K562 (cell line): ENCODE measurements around the gene DHPS. TPM values are rescaled to one million over a fixed set of nuclear protein-coding genes. Genes with fewer than 3 reads are reported as not detected.
A peak's percentile ranks its signal among the peaks of the same experiment; 100 is the strongest.

Experiments
- BCOR ChIP-seq: fragments of 450-650 bp; IDR thresholded peaks from 2 replicates; pipeline ENCODE4 v1.6.1; 2016
- EP400 ChIP-seq: fragments of 450-650 bp; IDR thresholded peaks from 2 replicates; pipeline ENCODE4 v1.6.1; 2017; ENCODE audit warnings: antibody characterized with exemption, mild to moderate bottlenecking, moderate library complexity
- ETV5 ChIP-seq: sonication (generic); formaldehyde crosslinking; IDR thresholded peaks from 2 replicates; pipeline ENCODE4 v1.4.0; 2020; ENCODE audit warnings: low read depth, mild to moderate bottlenecking, missing genetic modification reagents
- JUN ChIP-seq, 2 experiments: sonication (generic) in 1 of 2; formaldehyde crosslinking in 1 of 2; IDR thresholded peaks; 2 replicates each; pipeline versions ENCODE4 v1.6.1 to v1.8.0; 2012 to 2022; ENCODE audit warnings: borderline replicate concordance in 2 of 2, mild to moderate bottlenecking in 2 of 2, improper control_type of control experiment in 1 of 2, low read depth in 1 of 2, low read length in 1 of 2, missing genetic modification reagents in 1 of 2
- NFE2 ChIP-seq: IDR thresholded peaks from 2 replicates; pipeline ENCODE4 v1.6.1; 2014; ENCODE audit warnings: antibody characterized with exemption, low read depth
- POLR2A ChIP-seq: fragments of 450-650 bp; conservative IDR thresholded peaks from 2 replicates; pipeline ENCODE4 v1.6.1; 2016
- SIN3A ChIP-seq, 2 experiments: fragments of 150-350 bp in 1 of 2; IDR thresholded peaks; 2 replicates each; pipeline ENCODE4 v1.6.1; 2011 to 2016; ENCODE audit warnings: borderline replicate concordance in 2 of 2, low read depth in 2 of 2, low read length in 2 of 2, mild to moderate bottlenecking in 2 of 2, moderate library complexity in 2 of 2; ENCODE audit not compliant: control insufficient read depth in 1 of 2
- USF1 ChIP-seq: sonication (generic); formaldehyde crosslinking; IDR thresholded peaks from 2 replicates; pipeline ENCODE4 v1.9.0; 2022; ENCODE audit warnings: mild to moderate bottlenecking, missing genetic modification reagents
- ZBTB40 ChIP-seq, 2 experiments: fragments of 450-650 bp in 1 of 2; sonication (generic) in 1 of 2; formaldehyde crosslinking in 1 of 2; IDR thresholded peaks; 2 replicates each; pipeline versions ENCODE4 v1.7.1 to v1.9.0; 2016 to 2022; ENCODE audit warnings: inconsistent platforms in 1 of 2, mild to moderate bottlenecking in 1 of 2, missing genetic modification reagents in 1 of 2
- ZBTB49 ChIP-seq: sonication (generic); formaldehyde crosslinking; IDR thresholded peaks from 2 replicates; pipeline ENCODE4 v1.8.0; 2022; ENCODE audit warnings: missing genetic modification reagents, mild to moderate bottlenecking, borderline replicate concordance
- ZFP91 ChIP-seq: sonication (generic); formaldehyde crosslinking; IDR thresholded peaks from 2 replicates; pipeline ENCODE4 v1.8.0; 2022; ENCODE audit warnings: mild to moderate bottlenecking, missing genetic modification reagents
- polyA plus RNA-seq, 8 experiments: library from polyadenylated mRNA; depleted of rRNA in 4 of 8; stranded (reverse) in 5 of 8; unstranded in 3 of 8; fragments of >200 nt; fragmentation: Nextera tagmentation in 2 of 8; fragmentation: Illumina TruSeq in 1 of 8; extraction: Ambion mirVana in 2 of 8; extraction: Trizol in 1 of 8; gene quantifications; 2 replicates each; pipeline versions ENCODE4 v1.2.1 to v1.2.3, GENCODE V29; 2011 to 2014; ENCODE audit warnings: inconsistent platforms in 1 of 8, missing spikeins in 1 of 8
- total RNA-seq, 7 experiments: library from RNA; depleted of rRNA in 6 of 7; stranded (reverse); fragments of >200 nt in 6 of 7; fragmentation: Illumina TruSeq in 2 of 7; extraction: Trizol in 2 of 7; gene quantifications; 2 replicates each; pipeline versions ENCODE4 v1.2.1 to v1.2.3, GENCODE V29; 2011 to 2021; ENCODE audit warnings: low replicate concordance in 1 of 7

Gene DHPS
- total and polyA plus RNA-seq, 9 of the 15 experiments (the other 6 are each of a cell fraction or from before 2014, with no cell fraction given) = 47.1 to 110 (median 79.9) TPM

GRCh38 chr19:12723641-12724426 lies 42.2 kb upstream of the DHPS start, which contains the start of gene TNPO2 (continued):
- TF ChIP-seq POLR2A (peak; percentile 84), JUN (IDR thresholded peaks at IDR 0.05; ENCODE audit: borderline replicate concordance, low read depth, low read length) (peak; percentile 56; the same call in 1 of the 2 replicates), JUN (CRISPR knock-in tag; IDR thresholded peaks at IDR 0.05; ENCODE audit: borderline replicate concordance) (no peak), ZBTB40 (IDR thresholded peaks at IDR 0.05) (0 out of 2 replicates have a peak, but pooled peaks have one; percentile 10), ZBTB40 (CRISPR knock-in tag; IDR thresholded peaks at IDR 0.05) (no peak), ETV5 (CRISPR knock-in tag) (0 out of 2 replicates have a peak, but pooled peaks have one; percentile 42), NFE2 (0 out of 2 replicates have a peak, but pooled peaks have one; percentile 3), ZFP91 (CRISPR knock-in tag) (0 out of 2 replicates have a peak, but pooled peaks have one; percentile 41), SIN3A (IDR thresholded peaks at IDR 0.05; ENCODE audit: borderline replicate concordance in 2 of 2, control insufficient read depth in 1 of 2, low read depth in 2 of 2, low read length in 2 of 2) (peak; percentile 94 to 97), EP400 (peak; percentile 93), BCOR (0 out of 2 replicates have a peak, but pooled peaks have one; percentile 1), ZBTB49 (CRISPR knock-in tag) (no peak), USF1 (CRISPR knock-in tag) (peak; percentile 77)
